K562 (cell line): ENCODE data around the gene RBMS1. TPM values are rescaled to one million over a fixed set of nuclear protein-coding genes. Genes with fewer than 3 reads are reported as not detected.

Experiments
- ATAC-seq: fragments of 200-7000 bp; cut with Tn5 transposase; 3 replicates; pipeline ENCODE4 v1.9.1; 2020; ENCODE audit warnings: moderate library complexity
- BruUV-seq: library from RNA; stranded (reverse); fragments of 400-500 nt; replicated peaks from 2 replicates; lab custom pipeline; 2021; lab: Mats Ljungman, UMichigan
- CTCF ChIA-PET: fragments of 300-600 bp; formaldehyde crosslinking; extraction: SDS; loops from one replicate; lab custom pipeline; 2021; ENCODE audit warnings: low intra/inter-chr PET ratio; lab: Yijun Ruan, JAX
- POLR2A ChIA-PET: fragments of 300-600, 350-650 bp; sonication (Branson Sonifier 250); formaldehyde crosslinking; extraction: SDS; loops from one replicate; lab custom pipeline; 2021; ENCODE audit warnings: antibody characterized with exemption, inconsistent platforms; lab: Yijun Ruan, JAX
- DNase-seq, 4 experiments: peaks; one replicate each; pipeline versions ENCODE4 v3.0.0 to v3.0.0-alpha.2; 2011 to 2018; ENCODE audit warnings: low spot score in 3 of 4, mixed read lengths in 3 of 4; ENCODE audit errors: extremely low read depth in 1 of 4
- FAIRE-seq: peaks from 2 replicates; lab custom pipeline; 2011; peaks lifted over from hg19 to GRCh38; lab: Jason Lieb, UNC
- H2AFZ ChIP-seq: 2 replicates; pipeline ENCODE4 v1.6.0; 2011; ENCODE audit warnings: low read depth, low read length, control low read depth, inconsistent platforms
- H3K27ac ChIP-seq: fragments of 200-600 bp; 3 replicates; pipeline ENCODE4 v1.8.0; 2011; ENCODE audit warnings: low read depth, mild to moderate bottlenecking, control low read depth, inconsistent platforms, low read length, moderate library complexity, mixed read lengths; ENCODE audit errors: extremely low read depth
- H3K27me3 ChIP-seq, 2 experiments: fragments of 300-600 bp in 1 of 2; 2 replicates in 1 of 2; 3 replicates in 1 of 2; pipeline versions ENCODE4 v1.6.0 to v1.8.0; 2011; ENCODE audit warnings: inconsistent platforms in 2 of 2, low read length in 2 of 2, mild to moderate bottlenecking in 1 of 2, mixed read lengths in 1 of 2, moderate library complexity in 1 of 2; ENCODE audit not compliant: control insufficient read depth in 2 of 2, insufficient read depth in 2 of 2
- H3K36me3 ChIP-seq: fragments of 300-600 bp; 3 replicates; pipeline ENCODE4 v1.8.0; 2011; ENCODE audit warnings: mild to moderate bottlenecking, low read length, inconsistent platforms; ENCODE audit not compliant: control insufficient read depth, insufficient read depth
- H3K4me1 ChIP-seq, 2 experiments: fragments of 200-600 bp in 1 of 2; replicated peaks in 1 of 2; 2 replicates in 1 of 2; 3 replicates in 1 of 2; pipeline versions ENCODE4 v1.5.1 to v1.8.0; 2011; ENCODE audit warnings: inconsistent platforms in 2 of 2, low read length in 2 of 2, mild to moderate bottlenecking in 1 of 2, mixed read lengths in 1 of 2, moderate library complexity in 1 of 2; ENCODE audit not compliant: control insufficient read depth in 2 of 2, insufficient read depth in 2 of 2
- H3K4me2 ChIP-seq: 2 replicates; pipeline ENCODE4 v1.6.1; 2011; ENCODE audit warnings: low read length, control low read depth, inconsistent platforms, mixed read lengths; ENCODE audit not compliant: insufficient read depth
- H3K4me3 ChIP-seq: fragments of 200-600 bp; sonication (generic), shearing (Covaris generic); 2 replicates; pipeline ENCODE4 v1.5.1; 2016; ENCODE audit warnings: control low read depth, inconsistent platforms
- H3K79me2 ChIP-seq: fragments of 200-600 bp; 3 replicates; pipeline ENCODE4 v1.8.0; 2011; ENCODE audit warnings: low read length, inconsistent platforms; ENCODE audit not compliant: control insufficient read depth, insufficient read depth
- H3K9ac ChIP-seq, 2 experiments: 2 replicates each; pipeline versions ENCODE4 v1.6.0 to v1.6.1; 2011; ENCODE audit warnings: low read depth in 2 of 2, low read length in 2 of 2, control low read depth in 1 of 2, inconsistent platforms in 1 of 2, mild to moderate bottlenecking in 1 of 2, mixed read lengths in 1 of 2; ENCODE audit not compliant: insufficient read depth in 1 of 2
- H3K9me1 ChIP-seq: one replicate; pipeline ENCODE4 v1.6.0; 2011; ENCODE audit warnings: inconsistent platforms, mild to moderate bottlenecking, low read length, moderate library complexity; ENCODE audit not compliant: control insufficient read depth, insufficient read depth
- H3K9me3 ChIP-seq: replicated peaks from 2 replicates; pipeline ENCODE4 v1.5.1; 2011; ENCODE audit warnings: low read depth, low read length, inconsistent platforms; ENCODE audit not compliant: control insufficient read depth, insufficient read depth
- H4K20me1 ChIP-seq: replicated peaks from 2 replicates; pipeline ENCODE4 v1.6.1; 2011; ENCODE audit warnings: low read length, inconsistent platforms, mixed read lengths; ENCODE audit not compliant: control insufficient read depth, insufficient read depth
- CCNT2 ChIP-seq: IDR thresholded peaks from 2 replicates; pipeline ENCODE4 v1.6.1; 2011; ENCODE audit warnings: borderline replicate concordance, low read depth, mild to moderate bottlenecking, moderate library complexity, mixed read lengths, low read length; ENCODE audit not compliant: insufficient read length; ENCODE audit errors: extremely low read depth
- DIDO1 ChIP-seq: fragments of 450-650 bp; IDR thresholded peaks from 2 replicates; pipeline ENCODE4 v1.6.1; 2016; ENCODE audit warnings: low read depth, missing biosample characterization, missing genetic modification characterization
- E2F6 ChIP-seq, 2 experiments: IDR thresholded peaks; 2 replicates each; pipeline ENCODE4 v1.6.1; 2011; ENCODE audit warnings: borderline replicate concordance in 1 of 2, control low read depth in 1 of 2, low read depth in 1 of 2, low read length in 1 of 2, mild to moderate bottlenecking in 1 of 2, mixed read lengths in 1 of 2, moderate library complexity in 1 of 2; ENCODE audit not compliant: insufficient read depth in 1 of 2, insufficient read length in 1 of 2, poor library complexity in 1 of 2, severe bottlenecking in 1 of 2; ENCODE audit errors: extremely low read depth in 1 of 2
- HDAC6 ChIP-seq: IDR thresholded peaks from 2 replicates; pipeline ENCODE4 v1.6.1; 2012; ENCODE audit warnings: low read depth, mild to moderate bottlenecking, control low read depth, inconsistent platforms, low read length, moderate library complexity
- HMG20B ChIP-seq: fragments of 250-450 bp; sonication (Bioruptor Pico); IDR thresholded peaks from 2 replicates; pipeline ENCODE4 v1.5.0; 2021; ENCODE audit warnings: mild to moderate bottlenecking
- PCBP1 ChIP-seq: fragments of 200-400 bp; formaldehyde crosslinking; IDR thresholded peaks from 2 replicates; pipeline ENCODE4 v1.6.1; 2018; ENCODE audit warnings: mild to moderate bottlenecking, low read depth, low read length; ENCODE audit not compliant: poor library complexity, severe bottlenecking
- POLR3A ChIP-seq: IDR thresholded peaks from 2 replicates; pipeline ENCODE4 v1.6.1; 2011; ENCODE audit warnings: borderline replicate concordance, mild to moderate bottlenecking, moderate library complexity; ENCODE audit not compliant: insufficient read length, insufficient read depth; ENCODE audit errors: extremely low read depth
- RBFOX2 ChIP-seq: fragments of 200-400 bp; formaldehyde crosslinking; IDR thresholded peaks from 2 replicates; pipeline ENCODE4 v1.6.1; 2017; ENCODE audit warnings: low read depth, mild to moderate bottlenecking, low read length, moderate library complexity
- SETDB1 ChIP-seq: IDR thresholded peaks from one replicate; pipeline ENCODE4 v1.6.1; 2012; ENCODE audit warnings: low read length, control low read depth, inconsistent platforms
- TCF15 ChIP-seq: fragments of 250-450 bp; sonication (Bioruptor Pico); IDR thresholded peaks from 2 replicates; pipeline ENCODE4 v1.8.0; 2022; ENCODE audit warnings: moderate library complexity, mild to moderate bottlenecking, inconsistent platforms
- TRIM25 ChIP-seq: fragments of 450-650 bp; IDR thresholded peaks from 2 replicates; pipeline ENCODE4 v1.7.0; 2016; ENCODE audit warnings: borderline replicate concordance
- ZNF23 ChIP-seq: fragments of 250-450 bp; sonication (Bioruptor Pico); IDR thresholded peaks from 2 replicates; pipeline ENCODE4 v1.4.0; 2020; ENCODE audit warnings: mild to moderate bottlenecking
- ZNF41 ChIP-seq: fragments of 250-450 bp; sonication (Bioruptor Pico); conservative IDR thresholded peaks from 2 replicates; pipeline ENCODE4 v1.4.0; 2020; ENCODE audit warnings: mild to moderate bottlenecking
- ZNF445 ChIP-seq: fragments of 250-450 bp; sonication (Bioruptor Pico); IDR thresholded peaks from 2 replicates; pipeline ENCODE4 v1.4.0; 2020; ENCODE audit warnings: low read depth, mild to moderate bottlenecking, moderate library complexity
- ZNF668 ChIP-seq: fragments of 250-450 bp; sonication (Bioruptor Pico); IDR thresholded peaks from 2 replicates; pipeline ENCODE4 v1.8.0; 2022; ENCODE audit warnings: mild to moderate bottlenecking, inconsistent platforms
- ZNF699 ChIP-seq: fragments of 250-450 bp; sonication (Bioruptor Pico); IDR thresholded peaks from 2 replicates; pipeline ENCODE4 v1.8.0; 2021; ENCODE audit warnings: mild to moderate bottlenecking, moderate library complexity; ENCODE audit not compliant: insufficient replicate concordance
- WGBS: fragments of 100-300 bp; shearing (Covaris generic); methylation state at CpG from one replicate; pipeline ENCODE4 v1.1.6; 2016; ENCODE audit warnings: low coverage, mixed read lengths; ENCODE audit not compliant: insufficient coverage; ENCODE audit errors: missing lambda C conversion rate; 5-methylcytosine and 5-hydroxymethylcytosine counted together
- in situ Hi-C: fragments of 300-500 bp; cut with MboI; formaldehyde crosslinking; loops from 4 replicates; pipeline ENCODE4 v1.15.0; 2018; ENCODE audit warnings: inconsistent platforms, mixed read lengths
- intact Hi-C: fragments of 100-400 bp; cut with micrococcal nuclease; formaldehyde crosslinking; loops from 2 replicates; pipeline ENCODE4 v1.14.2; 2022
- polyA plus RNA-seq, 8 experiments: library from polyadenylated mRNA; depleted of rRNA in 4 of 8; stranded (reverse) in 5 of 8; unstranded in 3 of 8; fragments of >200 nt; fragmentation: Nextera tagmentation in 2 of 8; fragmentation: Illumina TruSeq in 1 of 8; extraction: Ambion mirVana in 2 of 8; extraction: Trizol in 1 of 8; gene quantifications; 2 replicates each; pipeline versions ENCODE4 v1.2.1 to v1.2.3, GENCODE V29; 2011 to 2014; ENCODE audit warnings: inconsistent platforms in 1 of 8, missing spikeins in 1 of 8
- total RNA-seq, 7 experiments: library from RNA; depleted of rRNA in 6 of 7; stranded (reverse); fragments of >200 nt in 6 of 7; fragmentation: Illumina TruSeq in 2 of 7; extraction: Trizol in 2 of 7; gene quantifications; 2 replicates each; pipeline versions ENCODE4 v1.2.1 to v1.2.3, GENCODE V29; 2011 to 2021; ENCODE audit warnings: low replicate concordance in 1 of 7

Gene RBMS1
- total and polyA plus RNA-seq, 9 of the 15 experiments (the other 6 are each of a cell fraction or from before 2014, with no cell fraction given), result 0.04 to 0.31 (median 0.09) TPM; not detected in 6

GRCh38 chr2:160388464-160389263 lies 104.9 kb downstream of the RBMS1 start:
- Histone ChIP-seq H3K36me3 (no peaks in the 10 kb centered on the region), H3K79me2 (no peaks in the 10 kb centered on the region), H3K9ac (no peak overlapping the region), H4K20me1 (no peaks in the 10 kb centered on the region), H3K4me1 (no peaks in the 10 kb centered on the region), H2AFZ (no peak overlapping the region), H3K27me3 (no peaks in the 10 kb centered on the region), H3K4me2 (no peak overlapping the region), H3K9me1 (no peaks in the 10 kb centered on the region), H3K27ac (no peak overlapping the region), H3K9me3 (no peaks in the 10 kb centered on the region), H3K4me3 (no peak overlapping the region)
- intact Hi-C loops, result no loop called here
- 2% methylated on average over 12 of the region's 12 CpGs for WGBS
- in situ Hi-C loops, result no loop called here
- no peak for FAIRE-seq
- no peak for DNase-seq
- no peak for TF ChIP-seq SETDB1
- TF ChIP-seq HDAC6, result no peak
- TF ChIP-seq DIDO1 (tag), result no peak
- no peak for TF ChIP-seq TCF15 (CRISPR knock-in tag)
- TF ChIP-seq ZNF699 (CRISPR knock-in tag), result no peak
- no peak for TF ChIP-seq POLR3A
- no peak for TF ChIP-seq E2F6 (IDR thresholded peaks at IDR 0.05; ENCODE audit: borderline replicate concordance in 1 of 2, extremely low read depth in 1 of 2, insufficient read depth in 1 of 2, insufficient read length in 1 of 2, low read depth in 1 of 2, low read length in 1 of 2, poor library complexity in 1 of 2, severe bottlenecking in 1 of 2)
- TF ChIP-seq ZNF668 (CRISPR knock-in tag), result no peak
- no peak for TF ChIP-seq ZNF23 (CRISPR knock-in tag)
- TF ChIP-seq PCBP1, result no peak
- no peak for TF ChIP-seq ZNF41 (CRISPR knock-in tag)
- TF ChIP-seq ZNF445 (CRISPR knock-in tag), result no peak
- no peak for TF ChIP-seq TRIM25
- no peak for TF ChIP-seq HMG20B (CRISPR knock-in tag)
- TF ChIP-seq RBFOX2, result no peak
- TF ChIP-seq CCNT2, result no peak
- ChIA-PET POLR2A (no interaction called here), CTCF (no interaction called here)
- BruUV-seq, result no TSS peak
- no peak for ATAC-seq
